RKO (cell line): ENCODE measurements around the gene RSPH3.
"Not testable (repeated sequence)": the region's sequence is repeated elsewhere in the genome, so short reads cannot be mapped to it uniquely, and the experiment has no call there.

Experiments
- DNase-seq: peaks from one replicate; pipeline ENCODE4 v3.0.0-alpha.2; 2016; ENCODE audit warnings: low spot score

The RSPH3 gene, protein sequence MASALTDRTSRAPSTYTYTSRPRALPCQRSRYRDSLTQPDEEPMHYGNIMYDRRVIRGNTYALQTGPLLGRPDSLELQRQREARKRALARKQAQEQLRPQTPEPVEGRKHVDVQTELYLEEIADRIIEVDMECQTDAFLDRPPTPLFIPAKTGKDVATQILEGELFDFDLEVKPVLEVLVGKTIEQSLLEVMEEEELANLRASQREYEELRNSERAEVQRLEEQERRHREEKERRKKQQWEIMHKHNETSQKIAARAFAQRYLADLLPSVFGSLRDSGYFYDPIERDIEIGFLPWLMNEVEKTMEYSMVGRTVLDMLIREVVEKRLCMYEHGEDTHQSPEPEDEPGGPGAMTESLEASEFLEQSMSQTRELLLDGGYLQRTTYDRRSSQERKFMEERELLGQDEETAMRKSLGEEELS

DNA sequence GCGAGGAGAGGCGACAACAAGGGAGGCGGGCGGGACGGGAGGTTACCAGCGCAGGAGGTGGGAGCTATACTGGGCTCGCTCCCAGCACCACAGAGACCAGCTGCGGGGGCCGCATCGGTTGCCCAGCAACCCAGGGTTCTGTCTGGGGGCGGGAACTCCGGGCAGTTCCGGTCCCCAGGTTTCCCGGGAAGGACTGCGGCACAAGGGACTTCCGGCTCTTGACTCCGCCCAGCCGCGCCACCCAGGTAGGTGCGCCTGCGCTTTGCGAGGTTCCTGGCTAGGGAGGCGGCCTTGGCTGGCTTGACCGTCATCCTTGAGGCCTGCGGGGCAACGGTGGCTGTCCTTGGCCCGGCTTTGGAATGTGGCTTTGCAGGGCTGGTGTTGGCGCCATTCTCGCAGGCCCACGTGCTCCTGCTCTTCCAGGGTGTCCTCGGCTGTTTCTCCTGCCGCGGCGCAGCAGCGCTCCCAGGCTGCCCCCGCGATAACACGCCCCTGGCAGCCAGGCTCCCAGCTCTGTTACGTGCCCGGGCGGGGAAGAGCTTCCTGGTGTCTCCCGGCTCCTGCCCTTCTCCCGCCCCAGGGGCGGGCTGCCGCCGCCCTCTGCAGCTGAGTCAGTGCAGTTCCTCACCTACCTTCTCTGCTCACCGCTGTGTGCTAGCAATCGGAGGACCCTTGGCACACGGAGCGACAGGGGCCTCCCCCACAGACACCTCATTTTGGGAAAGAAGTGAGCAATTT lies at the start of gene RSPH3:
Gene RSPH3 (minus strand): TSS at position 537 of the 738 bp plus-strand sequence. CDS start 652 bp downstream, outside the sequence.
- DNase-seq, result peak; percentile 96

DNA sequence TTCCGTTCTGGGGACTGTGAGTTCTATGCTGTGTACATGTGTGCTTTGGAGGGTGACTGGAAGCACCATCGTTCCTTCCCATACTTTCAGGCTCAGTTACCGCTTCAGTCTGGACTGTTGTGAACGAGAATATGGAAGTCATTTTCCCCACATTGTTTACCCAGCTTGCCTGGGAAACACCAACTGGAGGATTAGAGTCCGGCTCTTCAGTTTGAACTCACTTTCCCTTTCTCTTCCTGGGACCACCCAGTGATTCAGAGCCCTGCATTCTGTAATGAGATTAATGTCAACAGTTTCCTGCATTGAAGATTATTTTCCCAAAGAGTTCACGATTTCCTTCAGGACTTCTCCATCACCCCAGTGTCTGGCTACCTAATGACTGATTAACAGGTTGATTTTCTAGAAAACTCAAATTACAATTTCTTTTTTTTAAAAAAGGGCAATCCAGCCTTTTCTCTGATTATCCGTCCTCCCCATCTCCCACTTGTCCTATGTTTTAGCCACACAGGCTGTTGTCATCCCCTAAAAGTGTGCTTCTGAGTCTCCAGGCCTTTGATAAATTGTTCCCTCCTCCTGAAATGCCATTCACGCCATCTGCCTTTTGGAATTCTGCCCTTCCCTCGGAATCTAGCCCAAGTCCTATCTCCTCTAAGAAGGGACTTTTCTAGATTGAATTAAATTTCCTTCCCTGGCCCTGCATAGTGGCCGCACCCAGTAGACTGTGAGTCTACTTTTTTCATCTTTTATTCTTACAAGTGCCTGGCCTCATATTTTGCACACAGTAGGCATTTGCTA lies 48.1 kb upstream of the RSPH3 start:
- DNase-seq, result no peak

DNA sequence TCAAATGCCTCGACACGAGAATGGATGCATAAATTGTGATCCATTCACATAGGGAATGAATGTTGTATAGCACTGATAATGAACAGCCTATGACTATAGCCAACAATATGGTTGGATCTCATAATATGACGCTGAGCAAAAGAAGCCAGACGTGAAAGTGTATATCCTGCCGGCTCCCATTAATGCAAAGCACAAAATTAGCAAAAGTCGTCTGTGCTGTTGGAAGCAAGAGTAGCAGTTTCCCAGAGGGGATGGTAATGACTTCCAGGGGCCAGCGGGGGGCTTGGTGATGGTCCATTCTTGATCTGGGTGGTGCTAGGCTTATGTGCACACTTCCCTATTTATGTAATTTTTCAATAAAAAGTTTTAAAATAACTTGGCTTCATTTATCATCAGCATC lies 45.8 kb upstream of the RSPH3 start:
- DNase-seq, result no peak

DNA sequence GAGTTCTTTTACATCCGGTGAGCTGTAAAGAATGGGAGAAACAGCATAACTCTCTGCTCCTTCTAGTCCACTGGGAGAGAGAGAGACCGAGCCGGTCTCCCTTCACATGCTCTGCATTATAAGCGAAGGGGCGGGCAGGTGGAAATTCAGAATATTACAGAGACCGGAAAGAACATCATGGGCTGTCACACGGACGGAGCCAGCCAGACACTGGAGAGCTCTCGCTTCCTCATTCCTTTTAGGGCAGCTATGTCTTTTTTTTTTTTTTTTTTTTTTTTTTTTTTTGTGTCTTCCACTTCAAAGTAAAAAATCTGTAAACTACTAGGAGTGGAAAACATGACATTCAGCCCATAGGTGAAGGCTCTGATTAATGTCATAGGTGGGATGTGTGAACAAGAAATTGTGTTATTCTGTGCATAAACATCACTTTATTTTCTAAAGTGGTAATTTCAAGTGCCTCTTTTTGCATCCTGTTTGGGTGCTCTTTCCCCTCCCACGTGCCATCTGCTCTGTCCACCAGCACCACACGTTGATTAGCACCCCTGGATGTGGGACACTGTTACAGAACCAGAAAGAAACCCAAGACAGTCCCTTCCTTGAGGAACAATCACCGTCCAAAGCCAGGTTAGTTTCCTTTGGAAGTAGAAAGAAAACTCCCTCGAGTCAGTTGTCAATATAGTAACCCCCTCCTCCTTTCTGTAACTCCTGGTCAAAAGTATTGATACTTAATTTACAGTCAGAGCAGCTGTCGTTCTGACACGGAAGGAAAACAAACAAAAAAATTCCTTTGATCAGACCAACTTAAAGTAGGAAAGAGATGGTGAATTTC lies 45.1 kb upstream of the RSPH3 start, which contains the start of gene TAGAP:
Gene TAGAP (minus strand): TSS at position 93 of the 829 bp plus-strand sequence. CDS start 845 bp downstream, outside the sequence.
- no peak for DNase-seq

DNA sequence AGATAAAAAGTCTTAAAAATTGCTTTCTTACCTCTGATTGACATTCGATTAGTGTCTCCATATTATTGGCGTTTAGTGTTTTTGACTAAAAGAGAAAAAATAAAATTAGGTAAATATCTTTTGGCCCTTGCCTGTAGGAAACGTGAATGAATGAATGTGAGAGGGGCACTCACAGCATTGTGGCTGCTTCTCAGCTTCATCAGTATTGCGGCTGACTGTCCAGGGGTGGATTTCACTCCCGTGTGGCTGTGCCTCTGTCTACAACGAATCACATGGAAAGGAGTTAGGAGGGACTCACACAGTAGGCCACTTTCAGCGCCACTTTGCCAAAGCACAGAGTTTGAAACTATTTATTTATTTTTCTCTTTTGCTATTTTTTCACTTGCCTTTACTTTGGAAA lies 43.9 kb upstream of the RSPH3 start:
- no peak for DNase-seq

DNA sequence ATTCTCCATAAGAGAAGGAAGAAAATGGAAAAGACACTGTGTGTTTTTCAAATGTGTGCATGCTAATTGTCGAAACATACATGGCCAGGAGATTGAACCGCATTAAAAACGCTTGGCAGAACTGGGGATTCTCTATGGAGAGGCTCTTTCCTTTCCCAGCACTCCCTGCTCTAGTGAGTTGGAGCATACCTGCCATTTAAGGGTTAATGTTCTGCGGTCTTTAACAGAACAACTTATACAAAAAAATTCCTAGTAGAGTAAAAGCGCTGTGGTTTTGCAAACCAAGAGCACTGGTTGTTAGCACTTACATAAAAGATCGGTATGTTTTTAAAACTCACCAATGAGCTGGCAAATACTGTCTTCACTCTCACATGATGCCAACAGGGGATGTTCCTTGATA lies 43.2 kb upstream of the RSPH3 start:
- DNase-seq, result no peak

DNA sequence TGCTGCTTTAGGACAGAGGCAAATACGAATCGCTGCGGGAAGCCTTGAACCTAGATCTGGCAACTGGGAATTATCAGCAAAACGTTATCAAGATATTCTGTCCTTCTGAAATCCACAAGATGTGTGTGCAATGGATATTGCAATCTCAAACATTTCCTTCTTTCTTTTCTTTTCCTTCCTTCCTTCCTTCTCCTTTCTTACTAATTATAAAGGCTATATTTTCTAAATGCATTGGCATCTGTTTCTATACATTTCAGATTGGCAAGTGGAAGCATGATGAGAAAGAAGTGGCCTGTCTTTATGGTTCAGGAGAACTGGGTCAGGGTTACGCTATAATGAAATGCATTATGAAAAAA lies 42.8 kb upstream of the RSPH3 start:
- DNase-seq, result no peak

DNA sequence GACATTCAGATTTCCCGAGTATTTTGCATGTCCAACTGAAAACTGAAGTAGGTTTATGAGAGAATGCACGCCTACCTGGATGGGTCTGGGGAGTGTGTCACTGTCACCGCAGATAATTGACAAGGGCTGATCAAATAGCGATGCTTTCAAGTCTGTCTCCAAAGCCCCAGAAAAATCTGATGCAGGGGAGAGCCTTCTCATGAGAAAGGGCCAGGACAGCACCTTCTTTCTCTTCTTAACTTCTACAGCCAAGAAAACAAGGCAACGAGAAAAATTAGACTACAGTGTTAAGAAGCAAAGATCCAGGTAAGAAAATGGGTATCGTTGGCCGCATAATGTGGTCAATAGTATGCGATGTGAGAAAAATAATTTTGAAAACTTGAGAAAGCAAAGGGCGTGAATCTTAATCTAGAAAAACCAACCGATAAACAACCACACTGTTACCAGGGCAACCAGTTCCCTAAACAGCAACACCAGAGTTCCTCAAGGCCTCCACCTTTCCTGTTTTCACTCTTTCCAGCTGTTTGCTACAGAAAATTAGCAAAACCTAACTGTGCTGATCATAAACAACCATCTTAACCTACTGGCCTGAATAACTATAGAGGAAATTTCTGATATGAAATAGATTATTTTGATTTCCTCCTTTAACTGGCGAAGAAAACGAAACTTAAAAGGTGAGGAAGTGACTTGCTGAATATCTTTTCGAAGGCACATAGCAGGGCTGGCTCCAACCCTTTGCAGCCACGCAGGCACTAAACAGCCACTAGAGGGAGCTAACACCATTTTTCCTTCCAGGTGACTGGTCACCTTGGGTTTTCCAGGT lies 42.2 kb upstream of the RSPH3 start:
- DNase-seq, result peak; percentile 69

DNA sequence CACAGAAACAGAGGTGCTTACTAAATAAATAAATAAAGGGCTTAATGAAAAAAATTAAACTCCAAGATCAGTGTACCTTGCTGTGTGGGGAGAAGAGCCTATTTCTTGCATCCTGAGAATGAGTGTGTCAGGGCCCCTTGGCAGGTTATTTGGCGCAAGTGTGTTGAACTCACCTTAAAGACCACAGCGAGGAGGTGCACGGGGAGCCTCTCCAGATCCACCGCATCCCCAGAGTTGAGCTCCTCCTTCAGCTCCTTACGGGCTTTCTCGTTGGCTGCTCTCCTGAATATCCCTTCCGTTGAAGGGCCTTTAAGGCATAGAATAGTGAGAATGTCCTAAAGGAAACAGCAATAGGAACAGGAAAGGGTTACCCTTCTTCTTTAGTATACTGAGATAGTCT lies 41.2 kb upstream of the RSPH3 start:
- no peak for DNase-seq

DNA sequence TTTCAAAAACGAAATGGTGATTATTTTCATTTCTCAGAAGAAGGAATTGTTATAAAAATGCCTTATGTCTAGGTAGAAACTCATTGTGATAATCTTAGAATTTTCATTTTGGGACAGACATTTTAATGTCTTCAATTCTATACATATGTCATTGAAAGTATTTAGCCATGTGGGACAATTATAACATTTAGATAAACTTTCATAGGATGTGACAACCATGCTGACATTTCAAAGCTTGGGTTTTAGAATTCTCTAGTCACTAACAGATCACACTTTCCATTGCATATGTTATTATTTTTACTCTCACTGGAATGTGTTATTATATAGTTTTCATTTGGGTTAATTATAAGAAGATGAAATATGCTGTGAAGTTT lies 39.9 kb upstream of the RSPH3 start:
- no peak for DNase-seq

DNA sequence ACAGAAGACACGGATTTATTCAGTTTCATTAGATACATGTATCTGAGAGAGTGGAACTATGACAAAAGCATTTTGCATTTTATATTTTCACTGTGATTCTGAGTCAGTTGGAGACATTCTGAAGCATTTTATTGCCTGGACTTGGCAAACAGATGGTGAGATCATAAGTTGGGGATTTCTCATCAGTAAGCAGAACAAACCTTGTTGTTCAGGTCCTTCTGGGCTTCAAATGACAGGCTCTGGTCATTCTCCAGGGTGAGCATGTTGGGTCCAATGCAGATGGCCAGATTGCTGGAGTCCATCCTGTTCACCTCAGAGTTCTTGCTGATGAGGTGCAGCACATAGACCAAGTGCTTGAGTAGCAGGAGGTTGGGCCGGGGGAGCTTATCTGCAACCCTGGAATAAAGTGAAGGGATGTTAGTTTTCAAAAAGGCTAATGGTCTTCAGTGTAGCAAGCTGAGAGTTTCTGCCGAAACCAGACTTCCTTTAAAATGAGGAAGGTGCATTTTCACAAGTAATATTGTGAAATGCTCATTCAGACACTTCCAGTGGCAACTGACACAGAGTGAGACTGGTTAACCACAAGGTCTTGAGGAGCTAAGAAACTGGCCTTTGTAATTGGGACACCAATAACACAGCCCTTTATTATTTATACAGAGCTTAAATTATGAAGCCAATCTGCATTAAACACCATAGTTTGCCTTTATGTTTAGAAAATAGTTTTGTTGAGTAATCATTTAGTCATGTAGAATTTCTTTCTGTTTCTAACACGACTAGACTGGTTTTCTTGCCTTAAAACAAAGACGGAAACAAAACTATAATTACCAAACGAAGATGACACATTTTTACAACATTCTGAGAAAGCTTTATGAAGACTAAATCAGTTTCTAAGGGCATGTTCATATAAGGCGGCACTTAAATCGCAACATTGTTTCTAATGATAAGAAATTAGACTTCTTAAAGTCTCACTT lies 39.2 kb upstream of the RSPH3 start:
- no peak for DNase-seq

DNA sequence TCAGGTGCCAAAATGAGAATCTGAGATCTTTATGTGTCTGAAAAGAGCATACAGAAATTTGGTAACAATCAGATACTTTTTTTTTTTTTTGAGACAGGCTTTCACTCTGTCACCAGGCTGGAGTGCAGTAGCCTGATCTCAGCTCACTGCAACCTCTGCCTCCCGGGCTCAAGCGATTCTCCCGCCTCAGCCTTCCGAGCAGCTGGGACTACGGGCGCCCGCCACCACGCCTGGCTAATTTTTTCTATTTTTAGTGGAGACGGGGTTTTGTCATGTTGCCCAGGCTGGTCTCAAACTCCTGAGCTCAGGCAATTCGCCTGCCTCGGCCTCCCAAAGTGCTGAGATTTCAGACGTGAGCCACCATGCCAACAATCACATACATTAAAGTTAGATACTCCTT lies 38.3 kb upstream of the RSPH3 start:
- not testable (repeated sequence) for DNase-seq

DNA sequence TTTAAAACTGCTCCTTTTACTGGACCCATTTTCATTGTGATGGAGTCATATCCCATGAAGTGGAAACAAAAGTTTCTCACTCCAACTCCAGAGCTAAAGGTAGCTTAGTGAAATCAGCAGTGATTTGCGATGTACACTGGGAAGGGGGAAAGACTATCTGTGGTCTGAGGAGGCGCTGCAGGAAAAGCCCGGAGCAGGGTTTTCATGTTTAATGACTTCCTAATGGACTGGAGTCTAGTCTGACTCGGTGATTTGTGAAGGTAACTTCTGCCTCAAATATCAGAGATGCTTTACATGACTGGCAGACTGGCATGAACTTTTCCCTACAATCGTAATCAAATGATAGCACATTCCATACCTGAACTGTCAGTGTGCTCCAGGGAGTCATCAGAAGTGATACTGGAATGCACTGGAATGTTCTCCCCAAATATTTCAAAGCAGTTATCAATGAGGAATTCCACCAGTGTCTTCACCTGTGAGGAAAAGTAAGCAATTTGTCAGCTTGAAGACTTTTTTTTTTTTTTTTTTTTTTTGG lies 37.8 kb upstream of the RSPH3 start:
- DNase-seq, result no peak

DNA sequence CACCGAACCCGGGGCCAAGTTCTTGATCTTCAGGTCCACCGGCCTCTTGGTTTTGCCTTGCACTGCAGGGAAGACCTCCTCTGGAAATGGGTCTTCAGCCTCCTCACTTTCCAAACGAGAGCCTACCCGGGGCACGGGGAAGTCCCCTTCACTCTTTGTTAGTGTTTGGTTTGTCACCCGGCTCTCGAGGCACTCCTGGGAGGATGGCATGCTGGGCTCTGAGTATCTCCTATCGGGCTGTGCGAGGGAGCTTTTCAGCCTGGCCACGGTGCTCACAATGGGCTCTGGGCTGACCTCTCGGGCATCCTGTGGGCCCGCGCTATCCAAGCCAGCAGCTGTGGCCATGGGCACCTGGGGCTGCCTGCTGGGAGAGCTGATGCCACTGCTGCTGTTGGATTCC lies 36.7 kb upstream of the RSPH3 start:
- DNase-seq, result no peak

DNA sequence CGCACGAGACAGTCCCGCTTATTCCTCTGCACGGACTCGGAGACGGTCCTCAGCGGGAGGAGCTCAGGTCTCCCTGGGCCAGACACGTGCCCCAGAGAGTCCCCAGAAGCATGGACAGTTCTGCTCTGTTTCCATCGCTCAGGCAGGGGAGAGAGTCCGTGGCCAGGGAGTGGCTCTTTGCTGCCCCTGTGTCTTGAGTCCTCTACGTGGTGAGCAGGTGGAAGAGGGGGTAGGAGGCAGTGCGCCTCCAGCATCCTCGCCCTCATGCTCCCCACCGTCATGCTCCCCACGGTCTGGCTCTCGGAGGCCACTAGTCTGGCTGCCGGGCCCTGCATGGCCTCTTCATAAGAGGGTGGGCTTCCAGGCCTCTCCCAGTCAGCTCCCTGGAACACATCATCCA lies 35.9 kb upstream of the RSPH3 start:
- DNase-seq, result no peak

DNA sequence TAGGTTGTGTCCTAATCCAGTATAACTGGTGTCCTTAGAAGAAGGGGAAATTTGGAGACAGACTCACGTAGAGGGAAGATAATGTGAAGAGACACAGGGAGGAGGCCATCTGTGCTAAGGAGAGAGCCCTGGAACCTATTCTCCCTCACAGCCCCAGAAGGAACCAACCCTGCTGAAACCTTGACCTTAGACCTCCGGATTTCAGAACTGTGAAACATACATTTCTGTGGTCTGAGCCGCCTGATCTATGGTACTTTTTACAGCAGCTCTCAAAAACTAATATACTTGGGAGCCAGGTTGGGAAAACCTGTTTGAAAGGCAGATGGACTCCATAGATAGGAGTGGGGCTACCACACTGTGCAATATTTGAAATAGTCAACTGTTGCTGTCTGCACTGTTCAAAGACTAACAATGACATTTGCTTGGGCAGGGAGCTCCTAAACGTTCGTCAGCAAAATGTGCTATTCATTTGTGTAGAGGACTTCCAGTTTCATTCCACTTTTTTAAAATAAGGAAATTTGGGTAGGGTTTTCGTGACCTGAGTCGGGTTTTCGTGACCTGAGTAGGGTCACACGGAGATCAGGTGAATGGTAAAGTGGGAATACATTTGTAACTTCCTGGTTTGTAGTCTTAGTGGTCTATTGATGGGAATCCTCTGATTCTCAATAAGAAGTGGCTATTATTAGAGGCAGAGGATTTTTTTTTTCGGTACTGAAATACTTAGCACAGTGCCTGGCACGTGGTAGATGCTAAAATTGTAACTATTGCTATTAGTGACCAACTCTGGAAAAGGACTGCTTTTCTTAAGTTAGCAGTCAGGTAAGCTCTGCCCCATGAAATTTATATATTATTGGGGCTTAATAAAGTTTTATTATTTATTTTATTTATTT lies 33.4 kb upstream of the RSPH3 start:
- no peak for DNase-seq

DNA sequence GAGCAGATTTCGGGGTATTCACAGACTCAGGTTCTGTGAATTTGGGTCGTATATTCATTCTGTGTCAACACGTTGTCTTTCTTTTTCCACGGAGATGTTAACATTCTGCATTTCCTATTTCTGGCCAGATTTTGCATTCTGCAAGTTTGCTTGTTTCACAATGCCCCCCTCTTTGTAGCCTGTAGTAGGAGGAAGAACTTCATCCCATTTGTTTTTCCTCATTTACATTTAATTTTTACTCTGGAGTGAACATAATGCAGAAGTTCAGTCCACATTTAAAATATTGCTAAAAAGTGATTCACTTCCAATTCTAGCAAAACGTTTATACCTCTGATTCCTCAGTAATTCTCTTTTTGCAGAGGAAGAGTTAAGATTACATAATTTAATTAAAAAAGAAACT lies 31.8 kb upstream of the RSPH3 start:
- DNase-seq, result no peak

DNA sequence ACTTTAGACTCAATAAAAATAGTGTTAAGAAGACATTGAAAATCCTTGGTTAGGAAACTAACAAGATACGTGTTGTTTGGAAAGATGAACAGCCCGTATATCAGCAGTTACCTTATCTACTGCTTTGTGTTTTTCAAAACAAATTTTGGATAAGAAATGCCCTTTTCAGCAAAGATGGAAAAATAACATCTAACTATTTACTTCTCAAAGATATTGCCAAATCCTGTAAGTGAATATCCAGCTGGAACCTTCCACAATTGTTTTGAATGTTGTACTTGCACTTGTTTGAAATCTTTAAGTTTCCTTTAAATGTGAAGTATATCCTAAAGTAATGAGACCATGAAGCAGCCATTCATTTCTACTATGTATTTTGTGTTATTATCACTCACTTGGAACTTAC lies 30.2 kb upstream of the RSPH3 start:
- DNase-seq, result no peak
